Activated CD4-positive, alpha-beta memory T cell treated with anti-CD3 and anti-CD28 coated beads, Interleukin-2, amount 10 ng/mL, durations not matched to agents 7 days and 5 days (primary cell): Measurements from ENCODE around the gene SDCCAG8. TPM values are rescaled to one million over a fixed set of nuclear protein-coding genes. Genes with fewer than 3 reads are reported as not detected.

Experiments used
- CTCF ChIA-PET: fragments of 350-600 bp; sonication (Branson Sonifier 250); formaldehyde crosslinking; loops from one replicate; lab custom pipeline; 2021; ENCODE audit warnings: antibody characterized with exemption, inconsistent platforms; lab: Charles Lee
- POLR2A ChIA-PET: fragments of 350-600 bp; sonication (Branson Sonifier 250); formaldehyde crosslinking; loops from one replicate; lab custom pipeline; 2021; ENCODE audit warnings: antibody characterized with exemption; lab: Charles Lee
- DNase-seq: peaks from one replicate; pipeline ENCODE4 v3.0.0-alpha.2; 2020
- H3K27ac Mint-ChIP-seq: one replicate; pipeline ENCODE4 v1.8.0; 2021; ENCODE audit warnings: mild to moderate bottlenecking, mixed read lengths
- H3K27me3 Mint-ChIP-seq: one replicate; pipeline ENCODE4 v1.8.0; 2021; ENCODE audit warnings: mixed read lengths
- H3K36me3 Mint-ChIP-seq: one replicate; pipeline ENCODE4 v1.8.0; 2021; ENCODE audit warnings: low read depth, mixed read lengths
- H3K4me1 Mint-ChIP-seq: one replicate; pipeline ENCODE4 v1.8.0; 2021; ENCODE audit warnings: mixed read lengths
- H3K4me3 Mint-ChIP-seq: one replicate; pipeline ENCODE4 v1.8.0; 2021; ENCODE audit warnings: mild to moderate bottlenecking, mixed read lengths
- H3K9me3 Mint-ChIP-seq: one replicate; pipeline ENCODE4 v1.8.0; 2021; ENCODE audit warnings: mixed read lengths
- total RNA-seq, 2 experiments: library from RNA; stranded (reverse); gene quantifications; one replicate each; pipeline ENCODE4 v1.2.3, GENCODE V29; 2021

Gene SDCCAG8
- total RNA-seq, 2 experiments from 2014 or later: 18.8 to 20.3 TPM

DNA sequence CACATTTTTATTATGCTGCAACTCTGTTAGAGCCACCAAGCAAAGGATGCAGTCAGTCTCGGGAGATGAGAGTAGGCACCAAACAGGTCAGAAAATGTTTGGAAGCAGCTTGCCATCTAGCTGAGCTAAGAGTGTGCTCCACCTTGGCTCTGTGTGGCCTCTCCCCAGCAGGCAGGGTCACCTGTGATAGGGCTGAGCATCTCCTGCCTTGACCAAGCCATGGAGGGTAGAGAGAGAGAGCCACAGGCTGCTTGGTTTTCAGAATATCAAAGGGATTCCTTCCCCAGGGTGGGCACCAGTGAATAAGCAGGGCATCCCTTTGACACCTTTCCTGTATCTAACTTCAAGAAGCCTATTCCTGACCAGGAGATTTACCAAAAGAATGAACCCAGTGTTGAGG is 135.5 kb downstream of the SDCCAG8 start:
- Mint-ChIP-seq H3K27ac (no peak overlapping the region), H3K9me3 (no peaks in the 10 kb centered on the region), H3K4me1 (peaks cover 10% of the 10 kb centered on the region), H3K4me3 (no peak overlapping the region), H3K27me3 (no peaks in the 10 kb centered on the region), H3K36me3 (no peaks in the 10 kb centered on the region)
- ChIA-PET CTCF (interaction anchor here (1.2 kb wide), 1 partner anchor 20 kb away, joined by 3 read pairs; no protein-coding TSS in a partner anchor), POLR2A (no interaction called here)
- DNase-seq: no peak

- H3K9me3 Mint-ChIP-seq: no peaks in the 10 kb centered on the region
- H3K27me3 Mint-ChIP-seq: no peaks in the 10 kb centered on the region
- ChIA-PET POLR2A (no interaction called here), CTCF (no interaction called here)
- no peaks in the 10 kb centered on the region for H3K36me3 Mint-ChIP-seq
- no peak for DNase-seq
- no peak overlapping the region for H3K4me3 Mint-ChIP-seq
- H3K27ac Mint-ChIP-seq: no peak overlapping the region
- peaks cover 10% of the 10 kb centered on the region for H3K4me1 Mint-ChIP-seq
Measured at GRCh38 chr1:243393096-243393495, 137.3 kb downstream of the SDCCAG8 start.

DNA sequence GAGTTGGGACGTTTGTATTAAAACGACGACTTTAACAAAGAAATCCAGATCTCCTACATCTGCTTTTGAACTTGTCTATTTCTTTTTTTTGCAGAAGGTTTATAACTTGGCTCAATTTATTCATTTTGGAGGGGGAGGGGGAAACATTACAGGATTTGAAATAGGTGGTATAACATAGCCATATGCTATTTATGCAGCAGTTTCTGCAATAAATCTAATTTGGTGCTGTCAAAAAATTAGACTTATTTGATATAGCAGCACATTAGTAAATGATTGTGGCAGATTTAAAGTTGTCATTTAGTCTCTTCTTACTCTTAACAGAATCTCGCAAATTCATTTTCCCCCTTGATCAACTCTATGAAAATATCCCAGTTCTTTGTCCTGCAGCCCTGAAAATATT is 138.2 kb downstream of the SDCCAG8 start:
- Mint-ChIP-seq H3K27ac (no peak overlapping the region), H3K4me3 (no peak overlapping the region), H3K36me3 (no peaks in the 10 kb centered on the region), H3K4me1 (peaks cover 11% of the 10 kb centered on the region), H3K9me3 (no peaks in the 10 kb centered on the region), H3K27me3 (no peaks in the 10 kb centered on the region)
- ChIA-PET POLR2A (no interaction called here), CTCF (no interaction called here)
- no peak for DNase-seq

GRCh38 chr1:243394601-243395464 is 139.0 kb downstream of the SDCCAG8 start:
- Mint-ChIP-seq H3K4me3 (no peak overlapping the region), H3K27me3 (no peaks in the 10 kb centered on the region), H3K27ac (no peak overlapping the region), H3K4me1 (peaks cover 13% of the 10 kb centered on the region), H3K9me3 (no peaks in the 10 kb centered on the region), H3K36me3 (no peaks in the 10 kb centered on the region)
- ChIA-PET CTCF (no interaction called here), POLR2A (no interaction called here)
- DNase-seq: no peak

DNA sequence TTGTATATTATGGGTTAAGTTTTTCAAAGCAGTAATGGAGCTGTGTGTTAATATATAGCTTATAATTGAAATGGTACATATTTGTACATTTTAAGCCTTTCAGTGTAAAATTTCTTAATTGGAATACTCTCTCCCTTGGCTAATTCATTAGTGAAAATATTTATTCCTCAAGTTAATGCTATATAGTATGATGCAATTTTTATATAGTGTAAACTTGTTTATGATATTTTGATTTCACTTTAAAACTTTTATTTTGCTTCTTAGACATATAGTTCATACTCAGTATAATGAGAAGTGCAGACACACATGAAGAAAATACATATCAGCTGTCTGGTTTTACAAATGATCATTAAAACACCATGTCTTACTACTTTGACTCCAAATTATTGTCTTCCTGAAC is 140.6 kb downstream of the SDCCAG8 start:
- peaks cover 3% of the 10 kb centered on the region for H3K4me1 Mint-ChIP-seq
- no peaks in the 10 kb centered on the region for H3K36me3 Mint-ChIP-seq
- no peak overlapping the region for H3K4me3 Mint-ChIP-seq
- H3K27me3 Mint-ChIP-seq: no peaks in the 10 kb centered on the region
- no peak overlapping the region for H3K27ac Mint-ChIP-seq
- ChIA-PET CTCF (no interaction called here), POLR2A (no interaction called here)
- no peaks in the 10 kb centered on the region for H3K9me3 Mint-ChIP-seq
- DNase-seq: no peak

DNA sequence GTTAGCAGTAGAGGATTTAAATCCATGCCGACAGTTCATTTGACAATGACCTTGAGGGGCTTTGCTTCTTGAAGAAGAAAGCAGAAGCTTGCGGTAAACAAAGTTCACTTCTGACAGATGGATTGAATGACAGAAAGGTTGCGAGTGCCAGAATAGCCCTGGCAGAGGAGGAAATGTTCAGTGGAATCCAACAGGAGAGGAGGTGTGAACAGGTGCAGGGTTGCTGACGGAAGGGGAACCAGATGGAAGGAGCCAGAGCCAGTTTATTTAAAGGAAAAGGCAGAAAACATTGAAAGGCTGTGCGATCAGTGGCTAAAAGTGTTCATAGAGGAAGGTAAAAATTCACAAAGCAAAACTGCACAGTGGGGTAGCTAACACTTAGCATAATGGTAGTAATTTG is 141.0 kb downstream of the SDCCAG8 start:
- Mint-ChIP-seq H3K27me3 (no peaks in the 10 kb centered on the region), H3K36me3 (no peaks in the 10 kb centered on the region), H3K4me3 (no peak overlapping the region), H3K4me1 (peaks cover 3% of the 10 kb centered on the region), H3K27ac (no peak overlapping the region), H3K9me3 (no peaks in the 10 kb centered on the region)
- no peak for DNase-seq
- POLR2A ChIA-PET: no interaction called here
- CTCF ChIA-PET: no interaction called here

- ChIA-PET CTCF (no interaction called here), POLR2A (no interaction called here)
- Mint-ChIP-seq H3K27ac (no peak overlapping the region), H3K9me3 (no peaks in the 10 kb centered on the region), H3K4me3 (no peak overlapping the region), H3K4me1 (peaks cover 3% of the 10 kb centered on the region), H3K27me3 (no peaks in the 10 kb centered on the region), H3K36me3 (no peaks in the 10 kb centered on the region)
- DNase-seq: no peak
Measured at GRCh38 chr1:243397613-243398321, 141.9 kb downstream of the SDCCAG8 start.

DNA sequence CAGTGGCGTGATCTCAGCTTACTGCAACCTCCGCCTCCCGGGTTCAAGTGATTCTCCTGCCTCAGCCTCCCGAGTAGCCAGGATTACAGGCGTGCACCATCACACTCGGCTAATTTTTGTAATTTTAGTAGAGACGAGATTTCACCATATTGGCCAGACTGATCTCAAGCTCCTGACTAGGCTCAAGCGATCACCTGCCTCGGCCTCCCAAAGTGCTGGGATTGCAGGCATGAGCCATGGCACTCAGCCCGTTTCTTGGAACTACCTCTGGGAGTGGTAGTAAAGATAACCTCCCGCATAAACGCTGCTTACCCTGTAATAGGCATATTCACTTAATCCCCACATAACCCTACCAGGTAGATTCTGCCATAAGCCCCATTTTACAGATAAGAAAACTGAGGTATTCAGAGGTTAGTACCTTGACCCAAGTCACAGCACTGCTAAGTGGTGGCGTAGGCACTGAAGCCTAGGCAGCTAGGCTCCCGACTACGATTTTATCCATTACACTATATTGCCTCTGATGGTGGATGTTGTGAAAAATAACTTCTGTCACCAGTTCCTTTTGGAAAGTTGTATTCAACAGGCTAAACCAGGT is 143.8 kb downstream of the SDCCAG8 start:
- Mint-ChIP-seq H3K27ac (no peak overlapping the region), H3K4me1 (peaks cover 3% of the 10 kb centered on the region), H3K36me3 (no peaks in the 10 kb centered on the region), H3K4me3 (no peak overlapping the region), H3K27me3 (no peaks in the 10 kb centered on the region), H3K9me3 (no peaks in the 10 kb centered on the region)
- CTCF ChIA-PET: no interaction called here
- POLR2A ChIA-PET: interaction anchor here (1.4 kb wide), 1 partner anchor 22 kb away, joined by 3 read pairs; no protein-coding TSS in a partner anchor
- no peak for DNase-seq

- no peaks in the 10 kb centered on the region for H3K27me3 Mint-ChIP-seq
- H3K4me3 Mint-ChIP-seq: no peak overlapping the region
- H3K27ac Mint-ChIP-seq: no peak overlapping the region
- ChIA-PET CTCF (no interaction called here), POLR2A (no interaction called here)
- no peaks in the 10 kb centered on the region for H3K9me3 Mint-ChIP-seq
- no peaks in the 10 kb centered on the region for H3K36me3 Mint-ChIP-seq
- H3K4me1 Mint-ChIP-seq: peaks cover 12% of the 10 kb centered on the region
- no peak for DNase-seq
Measured at GRCh38 chr1:243402868-243403267, 147.0 kb downstream of the SDCCAG8 start.

- DNase-seq: no peak
- Mint-ChIP-seq H3K27me3 (no peaks in the 10 kb centered on the region), H3K9me3 (no peaks in the 10 kb centered on the region), H3K4me3 (no peak overlapping the region), H3K4me1 (peaks cover 13% of the 10 kb centered on the region), H3K36me3 (no peaks in the 10 kb centered on the region), H3K27ac (no peak overlapping the region)
- CTCF ChIA-PET: interaction anchor here (0.6 kb wide), 1 partner anchor 176 kb away, joined by 3 read pairs; no protein-coding TSS in a partner anchor
- POLR2A ChIA-PET: interaction anchor here (1.3 kb wide), 1 partner anchor 9 kb away, joined by 7 read pairs; no protein-coding TSS in a partner anchor
Measured at GRCh38 chr1:243406424-243406823, 150.6 kb downstream of the SDCCAG8 start.

GRCh38 chr1:243407284-243408018 is 151.6 kb downstream of the SDCCAG8 start:
- CTCF ChIA-PET: interaction anchor here (0.6 to 1.0 kb wide), 2 partner anchors 13 to 175 kb away, joined by 3 to 4 read pairs; no protein-coding TSS in a partner anchor
- Mint-ChIP-seq H3K27me3 (no peaks in the 10 kb centered on the region), H3K27ac (no peak overlapping the region), H3K36me3 (no peaks in the 10 kb centered on the region), H3K4me3 (no peak overlapping the region), H3K4me1 (peaks cover 13% of the 10 kb centered on the region), H3K9me3 (no peaks in the 10 kb centered on the region)
- DNase-seq: no peak
- POLR2A ChIA-PET: interaction anchor here (1.3 kb wide), 1 partner anchor 8 kb away, joined by 7 read pairs; no protein-coding TSS in a partner anchor

- ChIA-PET POLR2A (no interaction called here), CTCF (interaction anchor here (0.6 to 2.0 kb wide), 4 partner anchors 13 to 66 kb away, joined by 3 to 19 read pairs (median 4); no protein-coding TSS in a partner anchor)
- Mint-ChIP-seq H3K4me3 (no peak overlapping the region), H3K27ac (no peak overlapping the region), H3K4me1 (peaks cover 13% of the 10 kb centered on the region), H3K27me3 (no peaks in the 10 kb centered on the region), H3K36me3 (no peaks in the 10 kb centered on the region), H3K9me3 (no peaks in the 10 kb centered on the region)
- no peak for DNase-seq
Measured at GRCh38 chr1:243408479-243408878, 152.6 kb downstream of the SDCCAG8 start.
